Neural cell (in vitro differentiated cells): Measurements from ENCODE around the gene FNDC3B. TPM values are rescaled to one million over a fixed set of nuclear protein-coding genes. Genes with fewer than 3 reads are reported as not detected.

Source experiments
- H2AFZ ChIP-seq: fragments of 200-600, 300-800 bp; sonication (generic), shearing (Covaris generic); 2 replicates; pipeline ENCODE4 v1.6.0; 2014; ENCODE audit warnings: low read depth, mild to moderate bottlenecking, antibody characterized with exemption, low read length, moderate library complexity
- H3F3A ChIP-seq: fragments of 200-600 bp; shearing (Covaris generic); 2 replicates; pipeline ENCODE4 v1.6.1; 2016; ENCODE audit warnings: mild to moderate bottlenecking, moderate library complexity, mixed read lengths, antibody characterized with exemption, low read length; ENCODE audit not compliant: insufficient read depth, poor library complexity, severe bottlenecking
- H3K27ac ChIP-seq: fragments of 200-600, 300-800 bp; sonication (generic), shearing (Covaris generic); 2 replicates; pipeline ENCODE4 v1.5.1; 2014; ENCODE audit warnings: mild to moderate bottlenecking, low read length, moderate library complexity
- H3K27me3 ChIP-seq: fragments of 300-800, 200-600 bp; sonication (generic), shearing (Covaris generic); 2 replicates; pipeline ENCODE4 v1.6.0; 2014; ENCODE audit warnings: mild to moderate bottlenecking, low read depth, low read length, moderate library complexity; ENCODE audit not compliant: insufficient read depth
- H3K36me3 ChIP-seq: fragments of 300-800, 200-600 bp; sonication (generic), shearing (Covaris generic); 2 replicates; pipeline ENCODE4 v1.5.1; 2014; ENCODE audit warnings: mild to moderate bottlenecking, antibody characterized with exemption, low read length, moderate library complexity; ENCODE audit not compliant: insufficient read depth
- H3K4me2 ChIP-seq: fragments of 300-800, 200-600 bp; sonication (generic), shearing (Covaris generic); 2 replicates; pipeline ENCODE4 v1.6.0; 2014; ENCODE audit warnings: mild to moderate bottlenecking, low read length
- H3K4me3 ChIP-seq: fragments of 300-800, 200-600 bp; sonication (generic), shearing (Covaris generic); 2 replicates; pipeline ENCODE4 v1.5.1; 2014; ENCODE audit warnings: mild to moderate bottlenecking, low read length, moderate library complexity
- H3K79me2 ChIP-seq: fragments of 200-600 bp; shearing (Covaris generic); replicated peaks from 2 replicates; pipeline ENCODE4 v1.6.0; 2014; ENCODE audit warnings: mild to moderate bottlenecking, low read length, moderate library complexity; ENCODE audit not compliant: insufficient read depth
- H3K9ac ChIP-seq: fragments of 300-800, 200-600 bp; sonication (generic), shearing (Covaris generic); 2 replicates; pipeline ENCODE4 v1.6.1; 2016; ENCODE audit warnings: mild to moderate bottlenecking, low read length, mixed read lengths
- H3K9me2 ChIP-seq: fragments of 200-600 bp; shearing (Covaris generic); 2 replicates; pipeline ENCODE4 v1.6.1; 2016; ENCODE audit warnings: mild to moderate bottlenecking, low read length, mixed read lengths; ENCODE audit not compliant: insufficient read depth
- H3K9me3 ChIP-seq: fragments of 200-600, 300-800 bp; sonication (generic), shearing (Covaris generic); 2 replicates; pipeline ENCODE4 v1.6.1; 2016; ENCODE audit warnings: mild to moderate bottlenecking, mixed run types, low read length, moderate library complexity, mixed read lengths
- H4K20me1 ChIP-seq: fragments of 200-600 bp; shearing (Covaris generic); 2 replicates; pipeline ENCODE4 v1.6.1; 2016; ENCODE audit warnings: mild to moderate bottlenecking, mixed run types; ENCODE audit not compliant: insufficient read depth
- EP300 ChIP-seq: fragments of 450-650 bp; conservative IDR thresholded peaks from 2 replicates; pipeline ENCODE4 v1.6.1; 2014; ENCODE audit warnings: antibody characterized with exemption, mild to moderate bottlenecking, moderate library complexity; ENCODE audit not compliant: poor library complexity, severe bottlenecking
- EZH2 ChIP-seq: fragments of 200-600, 300-800 bp; shearing (Covaris generic), sonication (generic); IDR thresholded peaks from 2 replicates; pipeline ENCODE4 v1.6.1; 2014; ENCODE audit warnings: antibody characterized with exemption, low read length, borderline replicate concordance, mild to moderate bottlenecking; ENCODE audit not compliant: insufficient read depth, poor library complexity, severe bottlenecking
- MXI1 ChIP-seq: fragments of 450-650 bp; conservative IDR thresholded peaks from 2 replicates; pipeline ENCODE4 v1.6.1; 2014; ENCODE audit warnings: antibody characterized with exemption, mild to moderate bottlenecking; ENCODE audit not compliant: poor library complexity, severe bottlenecking
- POLR2AphosphoS5 ChIP-seq: IDR thresholded peaks from 2 replicates; pipeline ENCODE4 v1.6.1; 2012
- RAD21 ChIP-seq: fragments of 450-650 bp; conservative IDR thresholded peaks from 2 replicates; pipeline ENCODE4 v1.6.1; 2014; ENCODE audit warnings: antibody characterized with exemption, mild to moderate bottlenecking, moderate library complexity
- SMC3 ChIP-seq: fragments of 450-650 bp; conservative IDR thresholded peaks from 2 replicates; pipeline ENCODE4 v1.6.1; 2014; ENCODE audit warnings: antibody characterized with exemption, mild to moderate bottlenecking, moderate library complexity; ENCODE audit not compliant: poor library complexity
- TAF1 ChIP-seq: IDR thresholded peaks from 2 replicates; pipeline ENCODE4 v1.6.1; 2012; ENCODE audit warnings: low read depth
- polyA plus RNA-seq: library from polyadenylated mRNA; depleted of rRNA; stranded (reverse); fragments of >200 nt; gene quantifications from 2 replicates; pipeline ENCODE4 v1.2.3, GENCODE V29; 2014
- TF ChIP-seq, protein P1 (sequence below): fragments of 450-650 bp; IDR thresholded peaks from 2 replicates; pipeline ENCODE4 v1.5.1; 2014; ENCODE audit warnings: antibody characterized with exemption, mild to moderate bottlenecking, moderate library complexity; ENCODE audit not compliant: poor library complexity, severe bottlenecking
- TF ChIP-seq, protein P2 (sequence below): IDR thresholded peaks from 2 replicates; pipeline ENCODE4 v1.6.1; 2012; ENCODE audit warnings: borderline replicate concordance

FNDC3B gene
- polyA plus RNA-seq, 1 donor from 2014 or later: 4.9 TPM

DNA sequence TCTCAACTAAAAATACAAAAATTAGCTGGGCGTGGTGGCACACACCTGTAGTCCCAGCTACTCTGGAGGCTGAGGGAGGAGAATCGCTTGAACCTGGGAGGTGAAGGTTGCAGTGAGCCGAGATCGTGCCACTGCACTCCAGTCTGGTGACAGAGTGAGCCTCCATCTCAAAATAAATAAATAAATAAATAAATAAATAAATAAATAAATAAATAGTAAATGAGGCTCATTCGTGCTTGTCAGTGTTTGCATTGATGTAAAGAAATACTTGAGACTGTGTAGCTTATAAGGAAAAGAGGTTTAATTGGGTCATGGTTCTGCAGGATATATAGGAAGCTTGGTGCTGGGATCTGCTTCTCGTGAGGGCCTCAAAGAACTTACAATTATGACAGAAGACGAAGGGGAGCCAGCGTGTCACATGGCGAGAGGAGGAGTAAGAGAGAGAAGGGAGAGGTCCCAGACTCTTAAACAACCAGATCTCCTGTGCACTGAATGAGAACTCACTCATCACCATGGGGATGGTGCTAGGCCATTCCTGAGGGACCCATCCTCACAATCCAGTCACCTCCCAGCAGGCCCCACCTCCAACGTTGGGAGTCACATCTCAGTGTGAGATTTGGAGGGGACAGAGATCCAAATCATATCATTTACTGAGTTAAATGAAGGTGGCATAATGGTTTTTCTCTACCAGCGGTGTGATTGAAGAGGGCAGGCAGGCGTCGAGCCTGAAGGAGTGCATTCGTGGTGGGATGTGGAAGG, 104.5 kb downstream of the FNDC3B start:
- no peak overlapping the region for H2AFZ ChIP-seq
- H3K9me3 ChIP-seq: no peaks in the 10 kb centered on the region
- no peaks in the 10 kb centered on the region for H3K9me2 ChIP-seq
- peaks cover 9% of the 10 kb centered on the region for H3K79me2 ChIP-seq
- no peak for TF ChIP-seq POLR2AphosphoS5
- TF ChIP-seq TAF1: no peak
- TF ChIP-seq EP300: no peak
- no peak for TF ChIP-seq MXI1
- TF ChIP-seq RAD21: no peak
- TF ChIP-seq EZH2: no peak
- TF ChIP-seq, protein P1, sequence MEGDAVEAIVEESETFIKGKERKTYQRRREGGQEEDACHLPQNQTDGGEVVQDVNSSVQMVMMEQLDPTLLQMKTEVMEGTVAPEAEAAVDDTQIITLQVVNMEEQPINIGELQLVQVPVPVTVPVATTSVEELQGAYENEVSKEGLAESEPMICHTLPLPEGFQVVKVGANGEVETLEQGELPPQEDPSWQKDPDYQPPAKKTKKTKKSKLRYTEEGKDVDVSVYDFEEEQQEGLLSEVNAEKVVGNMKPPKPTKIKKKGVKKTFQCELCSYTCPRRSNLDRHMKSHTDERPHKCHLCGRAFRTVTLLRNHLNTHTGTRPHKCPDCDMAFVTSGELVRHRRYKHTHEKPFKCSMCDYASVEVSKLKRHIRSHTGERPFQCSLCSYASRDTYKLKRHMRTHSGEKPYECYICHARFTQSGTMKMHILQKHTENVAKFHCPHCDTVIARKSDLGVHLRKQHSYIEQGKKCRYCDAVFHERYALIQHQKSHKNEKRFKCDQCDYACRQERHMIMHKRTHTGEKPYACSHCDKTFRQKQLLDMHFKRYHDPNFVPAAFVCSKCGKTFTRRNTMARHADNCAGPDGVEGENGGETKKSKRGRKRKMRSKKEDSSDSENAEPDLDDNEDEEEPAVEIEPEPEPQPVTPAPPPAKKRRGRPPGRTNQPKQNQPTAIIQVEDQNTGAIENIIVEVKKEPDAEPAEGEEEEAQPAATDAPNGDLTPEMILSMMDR: no peak
- TF ChIP-seq, protein P2, sequence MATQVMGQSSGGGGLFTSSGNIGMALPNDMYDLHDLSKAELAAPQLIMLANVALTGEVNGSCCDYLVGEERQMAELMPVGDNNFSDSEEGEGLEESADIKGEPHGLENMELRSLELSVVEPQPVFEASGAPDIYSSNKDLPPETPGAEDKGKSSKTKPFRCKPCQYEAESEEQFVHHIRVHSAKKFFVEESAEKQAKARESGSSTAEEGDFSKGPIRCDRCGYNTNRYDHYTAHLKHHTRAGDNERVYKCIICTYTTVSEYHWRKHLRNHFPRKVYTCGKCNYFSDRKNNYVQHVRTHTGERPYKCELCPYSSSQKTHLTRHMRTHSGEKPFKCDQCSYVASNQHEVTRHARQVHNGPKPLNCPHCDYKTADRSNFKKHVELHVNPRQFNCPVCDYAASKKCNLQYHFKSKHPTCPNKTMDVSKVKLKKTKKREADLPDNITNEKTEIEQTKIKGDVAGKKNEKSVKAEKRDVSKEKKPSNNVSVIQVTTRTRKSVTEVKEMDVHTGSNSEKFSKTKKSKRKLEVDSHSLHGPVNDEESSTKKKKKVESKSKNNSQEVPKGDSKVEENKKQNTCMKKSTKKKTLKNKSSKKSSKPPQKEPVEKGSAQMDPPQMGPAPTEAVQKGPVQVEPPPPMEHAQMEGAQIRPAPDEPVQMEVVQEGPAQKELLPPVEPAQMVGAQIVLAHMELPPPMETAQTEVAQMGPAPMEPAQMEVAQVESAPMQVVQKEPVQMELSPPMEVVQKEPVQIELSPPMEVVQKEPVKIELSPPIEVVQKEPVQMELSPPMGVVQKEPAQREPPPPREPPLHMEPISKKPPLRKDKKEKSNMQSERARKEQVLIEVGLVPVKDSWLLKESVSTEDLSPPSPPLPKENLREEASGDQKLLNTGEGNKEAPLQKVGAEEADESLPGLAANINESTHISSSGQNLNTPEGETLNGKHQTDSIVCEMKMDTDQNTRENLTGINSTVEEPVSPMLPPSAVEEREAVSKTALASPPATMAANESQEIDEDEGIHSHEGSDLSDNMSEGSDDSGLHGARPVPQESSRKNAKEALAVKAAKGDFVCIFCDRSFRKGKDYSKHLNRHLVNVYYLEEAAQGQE: no peak
- no peak for TF ChIP-seq SMC3
- no peak overlapping the region for H3K9ac ChIP-seq
- no peak overlapping the region for H3K4me2 ChIP-seq
- no peaks in the 10 kb centered on the region for H3F3A ChIP-seq
- no peaks in the 10 kb centered on the region for H3K27me3 ChIP-seq
- no peak overlapping the region for H3K27ac ChIP-seq
- no peaks in the 10 kb centered on the region for H4K20me1 ChIP-seq
- no peaks in the 10 kb centered on the region for H3K36me3 ChIP-seq
- H3K4me3 ChIP-seq: no peak overlapping the region

DNA sequence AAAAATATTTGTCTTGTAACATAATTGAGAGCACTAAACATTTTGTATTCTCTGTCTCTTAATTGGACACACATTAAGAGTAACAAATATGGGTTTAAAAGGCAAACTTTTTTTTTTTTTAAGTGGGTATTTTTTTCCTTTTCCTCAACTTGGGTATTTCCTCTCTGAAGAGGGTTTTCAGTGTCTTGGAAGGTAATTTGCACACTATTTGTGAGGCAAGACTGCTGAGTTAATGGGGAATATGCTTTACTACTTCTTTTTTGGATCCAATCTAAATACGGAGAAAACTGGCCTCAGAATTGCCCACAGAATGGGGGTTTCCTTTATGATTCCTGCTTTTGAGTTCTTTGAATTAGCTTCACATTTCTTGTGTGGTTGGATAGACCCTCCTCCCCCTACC, 105.2 kb downstream of the FNDC3B start:
- Histone ChIP-seq H2AFZ (no peak overlapping the region), H3F3A (no peaks in the 10 kb centered on the region), H3K9ac (no peak overlapping the region), H3K27ac (no peak overlapping the region), H3K36me3 (no peaks in the 10 kb centered on the region), H3K9me3 (no peaks in the 10 kb centered on the region), H3K79me2 (peaks cover 9% of the 10 kb centered on the region), H3K4me3 (no peak overlapping the region), H3K9me2 (no peaks in the 10 kb centered on the region), H3K27me3 (no peaks in the 10 kb centered on the region), H3K4me2 (no peak overlapping the region), H4K20me1 (no peaks in the 10 kb centered on the region)
- TF ChIP-seq, protein P2: no peak
- TF ChIP-seq RAD21: no peak
- TF ChIP-seq, protein P1: no peak
- no peak for TF ChIP-seq POLR2AphosphoS5
- TF ChIP-seq MXI1: no peak
- no peak for TF ChIP-seq SMC3
- TF ChIP-seq TAF1: no peak
- no peak for TF ChIP-seq EP300
- TF ChIP-seq EZH2: no peak
